HCT116 (cell line): Measurements from ENCODE around the gene ERBB4.

Experiments used
- CTCF ChIP-seq, 3 experiments: fragments of 200-600 bp in 1 of 3; sonication (generic) in 1 of 3; IDR thresholded peaks in 2 of 3; conservative IDR thresholded peaks in 1 of 3; 2 replicates each; pipeline ENCODE4 v1.5.1; 2012 to 2017; ENCODE audit warnings: low read depth in 2 of 3, low read length in 2 of 3, antibody characterized with exemption in 1 of 3, borderline replicate concordance in 1 of 3, control low read depth in 1 of 3, mild to moderate bottlenecking in 1 of 3, mixed read lengths in 1 of 3, mixed run types in 1 of 3, moderate library complexity in 1 of 3; ENCODE audit not compliant: insufficient read depth in 1 of 3
- EZH2 ChIP-seq: fragments of 200-600 bp; sonication (generic); IDR thresholded peaks from 2 replicates; pipeline ENCODE4 v1.6.1; 2017; ENCODE audit warnings: antibody characterized with exemption, mixed run types
- FOSL1 ChIP-seq: IDR thresholded peaks from 2 replicates; pipeline ENCODE4 v1.6.1; 2012; ENCODE audit warnings: low read depth
- POLR2AphosphoS5 ChIP-seq: IDR thresholded peaks from 2 replicates; pipeline ENCODE4 v1.6.1; 2011; ENCODE audit warnings: mild to moderate bottlenecking, low read depth, low read length, moderate library complexity
- RAD21 ChIP-seq: IDR thresholded peaks from 2 replicates; pipeline ENCODE4 v1.6.1; 2012; ENCODE audit warnings: low read depth, mild to moderate bottlenecking
- REST ChIP-seq: IDR thresholded peaks from 2 replicates; pipeline ENCODE4 v1.6.1; 2012; ENCODE audit warnings: low read depth
- SIN3A ChIP-seq: IDR thresholded peaks from 2 replicates; pipeline ENCODE4 v1.6.1; 2012; ENCODE audit warnings: low read depth
- SP1 ChIP-seq: IDR thresholded peaks from 2 replicates; pipeline ENCODE4 v1.6.1; 2012; ENCODE audit warnings: low read depth
- TCF7L2 ChIP-seq: IDR thresholded peaks from 2 replicates; pipeline ENCODE4 v1.7.0; 2011; ENCODE audit warnings: borderline replicate concordance, inconsistent platforms; ENCODE audit not compliant: insufficient read depth, insufficient read length; ENCODE audit errors: extremely low read depth
- YY1 ChIP-seq: IDR thresholded peaks from 2 replicates; pipeline ENCODE4 v1.6.1; 2011; ENCODE audit warnings: low read length, low read depth, moderate library complexity, mild to moderate bottlenecking; ENCODE audit not compliant: insufficient replicate concordance; ENCODE audit errors: extremely low read depth
- ZBTB33 ChIP-seq: IDR thresholded peaks from 2 replicates; pipeline ENCODE4 v1.6.1; 2011; ENCODE audit warnings: mild to moderate bottlenecking, low read length, moderate library complexity; ENCODE audit not compliant: insufficient replicate concordance; ENCODE audit errors: extremely low read depth
- ZFX ChIP-seq: fragments of 450-650 bp; IDR thresholded peaks from 2 replicates; pipeline ENCODE4 v1.6.1; 2017
- ZNF274 ChIP-seq: fragments of 200-500 bp; sonication (Bioruptor generic); IDR thresholded peaks from 2 replicates; pipeline ENCODE4 v1.6.1; 2014; ENCODE audit warnings: mild to moderate bottlenecking, low read depth, low read length, inconsistent platforms

GRCh38 chr2:212193056-212193455, 345.5 kb downstream of the ERBB4 start:
- TF ChIP-seq CTCF (IDR thresholded peaks at IDR 0.05 in 2 of 3, conservative IDR thresholded peaks at IDR 0.05 in 1 of 3; ENCODE audit: borderline replicate concordance in 1 of 3, insufficient read depth in 1 of 3, low read depth in 2 of 3, low read length in 2 of 3), result no peak
- no peak for TF ChIP-seq REST
- no peak for TF ChIP-seq SP1
- no peak for TF ChIP-seq YY1
- no peak for TF ChIP-seq SIN3A
- TF ChIP-seq EZH2, result no peak
- TF ChIP-seq FOSL1, result no peak
- no peak for TF ChIP-seq POLR2AphosphoS5
- TF ChIP-seq ZNF274, result no peak
- no peak for TF ChIP-seq ZFX
- no peak for TF ChIP-seq ZBTB33
- no peak for TF ChIP-seq RAD21
- TF ChIP-seq TCF7L2, result no peak
